Lung (tissue), 12 donors: ENCODE measurements around the gene EIF4EBP2. TPM values are rescaled to one million over a fixed set of nuclear protein-coding genes. Genes with fewer than 3 reads are reported as not detected.

Experiments
- ATAC-seq: fragments of 200-7000 bp; cut with Tn5 transposase; one replicate; pipeline ENCODE4 v1.9.1; 2020; ENCODE audit warnings: moderate number of reproducible peaks; ENCODE audit not compliant: insufficient read depth, low FRiP score
- DNase-seq, 3 donors: peaks; one replicate each; pipeline ENCODE4 v3.0.0-alpha.2; 2013 to 2017
- H3K27ac ChIP-seq, 2 donors: one replicate each; pipeline ENCODE4 v1.5.1; 2013; ENCODE audit warnings: mild to moderate bottlenecking in 2 of 2, moderate library complexity in 2 of 2, control low read depth in 1 of 2, inconsistent platforms in 1 of 2, low read depth in 1 of 2, low read length in 1 of 2
- H3K27me3 ChIP-seq, 3 donors: one replicate each; pipeline ENCODE4 v1.5.1; 2013; ENCODE audit warnings: low read length in 2 of 3; ENCODE audit not compliant: control insufficient read depth in 3 of 3, insufficient read depth in 3 of 3
- H3K36me3 ChIP-seq, 4 donors: one replicate each; pipeline ENCODE4 v1.5.1; 2013; ENCODE audit warnings: low read length in 4 of 4, mild to moderate bottlenecking in 1 of 4, moderate library complexity in 1 of 4; ENCODE audit not compliant: control insufficient read depth in 4 of 4, insufficient read depth in 4 of 4
- H3K4me1 ChIP-seq, 5 donors: one replicate each; pipeline ENCODE4 v1.5.1; 2013; ENCODE audit warnings: low read length in 5 of 5, mild to moderate bottlenecking in 2 of 5, moderate library complexity in 1 of 5; ENCODE audit not compliant: control insufficient read depth in 5 of 5, insufficient read depth in 5 of 5
- H3K4me3 ChIP-seq: one replicate; pipeline ENCODE4 v1.5.1; 2013; ENCODE audit warnings: mild to moderate bottlenecking, control low read depth, moderate library complexity
- H3K9ac ChIP-seq, 2 donors: one replicate each; pipeline ENCODE4 v1.5.1; 2013; ENCODE audit warnings: low read length in 2 of 2, control low read depth in 1 of 2; ENCODE audit not compliant: insufficient read depth in 1 of 2
- H3K9me3 ChIP-seq, 4 donors: one replicate each; pipeline ENCODE4 v1.5.1; 2013; ENCODE audit warnings: low read length in 3 of 4, mild to moderate bottlenecking in 1 of 4, moderate library complexity in 1 of 4; ENCODE audit not compliant: control insufficient read depth in 4 of 4, insufficient read depth in 3 of 4
- CTCF ChIP-seq: IDR thresholded peaks from 2 replicates; pipeline ENCODE4 v1.5.1; 2012; ENCODE audit warnings: mild to moderate bottlenecking; ENCODE audit errors: control extremely low read depth, extremely low read depth
- WGBS, 2 donors: extraction: QIAGEN DNeasy Blood & Tissue Kit; methylation state at CpG; one replicate each; pipeline ENCODE4 v1.1.7; 2013; 5-methylcytosine and 5-hydroxymethylcytosine counted together
- polyA plus RNA-seq, 2 donors: library from polyadenylated mRNA; stranded (reverse); fragments of 200-250 nt; gene quantifications; one replicate each; pipeline ENCODE4 v1.2.1, GENCODE V29; 2013
- total RNA-seq, 2 donors: library from RNA; depleted of rRNA in 1 of 2; stranded (reverse); fragments of >200 nt in 1 of 2; gene quantifications; one replicate each; pipeline ENCODE4 v1.2.1, GENCODE V29; 2014 to 2021
- donor health status: control.
- donor health status: control.
- donor health status: Bipolar disorder and iron deficiency.
- donor health status: healthy.
- donor health status: DM: yes; HTN: yes; CAD: no.

EIF4EBP2 gene
- total and polyA plus RNA-seq, 4 donors = 21.8 to 63.3 (median 41.3) TPM

- H3K27ac ChIP-seq = peak overlapping the region in 1 of 2 donors; percentile 29
- 32 to 48% methylated on average over 2 of the region's 2 CpGs for WGBS, 2 donors
- no peak for DNase-seq
- no peak overlapping the region for H3K4me3 ChIP-seq
- H3K9ac ChIP-seq = no peak overlapping the region
- ATAC-seq = no peak
- no peaks in the 10 kb centered on the region for H3K36me3 ChIP-seq
- peaks cover 0 to 16% (median 10%) of the 10 kb centered on the region in 5 donors for H3K4me1 ChIP-seq
- no peaks in the 10 kb centered on the region for H3K9me3 ChIP-seq
- TF ChIP-seq CTCF = no peak
- H3K27me3 ChIP-seq = no peaks in the 10 kb centered on the region
These were observed 39.2 kb upstream of the EIF4EBP2 start for GRCh38 chr10:70364772-70365091.

- H3K4me3 ChIP-seq = no peak overlapping the region
- no peak for ATAC-seq
- no peaks in the 10 kb centered on the region for H3K36me3 ChIP-seq
- no peak for TF ChIP-seq CTCF
- WGBS, 2 donors = 85 to 87% methylated on average over 8 of the region's 8 CpGs
- H3K9me3 ChIP-seq = no peaks in the 10 kb centered on the region
- no peaks in the 10 kb centered on the region for H3K27me3 ChIP-seq
- no peak overlapping the region for H3K9ac ChIP-seq
- no peak for DNase-seq
- peaks cover 0 to 16% (median 10%) of the 10 kb centered on the region in 5 donors for H3K4me1 ChIP-seq
- no peak overlapping the region for H3K27ac ChIP-seq
These were observed 36.6 kb upstream of the EIF4EBP2 start for GRCh38 chr10:70367195-70367796.

- Histone ChIP-seq H3K36me3 (peaks cover 0 to 2% (median 0%) of the 10 kb centered on the region in 4 donors), H3K4me1 (peaks cover 0 to 9% (median 3%) of the 10 kb centered on the region in 5 donors), H3K9ac (no peak overlapping the region), H3K4me3 (no peak overlapping the region), H3K27ac (no peak overlapping the region), H3K9me3 (no peaks in the 10 kb centered on the region), H3K27me3 (no peaks in the 10 kb centered on the region)
- ATAC-seq = no peak
- DNase-seq = no peak
- 88 to 91% methylated on average over 10 of the region's 10 CpGs for WGBS, 2 donors
- TF ChIP-seq CTCF = no peak
These were observed 35.0 kb upstream of the EIF4EBP2 start for GRCh38 chr10:70368774-70369482.
